HepG2 (cell line): ENCODE data around the gene ANXA11.

Source experiments
- DPF2 ChIP-seq: sonication (generic); formaldehyde crosslinking; IDR thresholded peaks from 2 replicates; pipeline ENCODE4 v1.4.0; 2020; ENCODE audit warnings: mild to moderate bottlenecking, low read depth, missing genetic modification reagents, borderline replicate concordance
- EP300 ChIP-seq, 3 experiments: sonication (generic) in 1 of 3; formaldehyde crosslinking in 1 of 3; IDR thresholded peaks; 2 replicates each; pipeline versions ENCODE4 v1.5.1 to v1.6.1; 2011 to 2020; ENCODE audit warnings: low read depth in 2 of 3, low read length in 2 of 3, borderline replicate concordance in 1 of 3, improper control_type of control experiment in 1 of 3, mild to moderate bottlenecking in 1 of 3, missing genetic modification reagents in 1 of 3, moderate library complexity in 1 of 3
- POLR2A ChIP-seq, 2 experiments: IDR thresholded peaks; 2 replicates each; pipeline ENCODE4 v1.6.1; 2011; ENCODE audit warnings: low read depth in 2 of 2, low read length in 2 of 2, mild to moderate bottlenecking in 1 of 2, moderate library complexity in 1 of 2; ENCODE audit not compliant: insufficient read depth in 1 of 2
- TCF7L2 ChIP-seq: IDR thresholded peaks from 2 replicates; pipeline ENCODE4 v1.6.1; 2011; ENCODE audit warnings: mild to moderate bottlenecking, low read depth, low read length, moderate library complexity
- ZSCAN30 ChIP-seq: sonication (generic); formaldehyde crosslinking; IDR thresholded peaks from 2 replicates; pipeline ENCODE4 v1.5.0; 2020; ENCODE audit warnings: mild to moderate bottlenecking, missing genetic modification reagents
- TF ChIP-seq, protein P1 (sequence below): sonication (generic); formaldehyde crosslinking; IDR thresholded peaks from 2 replicates; pipeline ENCODE4 v1.5.0; 2020; ENCODE audit warnings: mild to moderate bottlenecking, missing genetic modification reagents, moderate library complexity

DNA sequence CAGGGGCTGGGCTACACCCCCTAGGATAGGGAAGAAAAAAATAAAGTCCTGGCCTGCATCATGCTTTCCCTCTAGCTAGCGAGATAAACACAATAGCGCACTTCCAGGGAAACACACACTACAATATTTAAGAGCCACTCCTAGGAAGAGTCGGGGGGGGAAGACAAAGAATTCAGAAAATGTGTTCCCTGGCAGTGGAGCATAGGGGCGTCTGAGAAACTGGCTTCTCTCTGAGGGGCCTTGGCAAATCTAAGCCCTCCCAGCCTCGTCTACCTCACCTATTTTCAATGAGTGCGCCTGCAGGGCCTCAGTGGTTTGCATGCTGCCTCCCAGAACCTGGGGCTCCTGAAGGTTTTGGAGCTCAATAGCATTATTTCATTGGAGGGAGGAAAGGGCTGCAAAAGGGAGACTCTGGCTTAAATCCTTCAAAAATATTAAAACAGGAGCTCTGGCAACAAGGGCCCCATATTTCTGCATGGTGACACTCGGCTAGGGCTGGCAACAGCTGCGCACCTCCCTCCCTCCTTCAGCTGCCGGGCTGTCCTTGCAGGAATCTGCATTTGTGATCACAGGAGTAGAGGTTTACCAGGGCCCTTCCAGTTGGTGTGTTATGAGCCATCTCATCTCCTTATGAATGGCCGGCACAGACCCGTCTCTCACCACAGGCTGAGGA lies 10.8 kb downstream of the ANXA11 start:
- TF ChIP-seq ZSCAN30 (CRISPR knock-in tag) (no peak), POLR2A (IDR thresholded peaks at IDR 0.05; ENCODE audit: insufficient read depth in 1 of 2, low read depth in 2 of 2, low read length in 2 of 2) (no peak), TCF7L2 (no peak), DPF2 (CRISPR knock-in tag) (no peak), EP300 (IDR thresholded peaks at IDR 0.05; ENCODE audit: low read depth in 2 of 2, low read length in 2 of 2) (no peak), EP300 (CRISPR knock-in tag; IDR thresholded peaks at IDR 0.05; ENCODE audit: borderline replicate concordance) (no peak)
- TF ChIP-seq, protein P1, sequence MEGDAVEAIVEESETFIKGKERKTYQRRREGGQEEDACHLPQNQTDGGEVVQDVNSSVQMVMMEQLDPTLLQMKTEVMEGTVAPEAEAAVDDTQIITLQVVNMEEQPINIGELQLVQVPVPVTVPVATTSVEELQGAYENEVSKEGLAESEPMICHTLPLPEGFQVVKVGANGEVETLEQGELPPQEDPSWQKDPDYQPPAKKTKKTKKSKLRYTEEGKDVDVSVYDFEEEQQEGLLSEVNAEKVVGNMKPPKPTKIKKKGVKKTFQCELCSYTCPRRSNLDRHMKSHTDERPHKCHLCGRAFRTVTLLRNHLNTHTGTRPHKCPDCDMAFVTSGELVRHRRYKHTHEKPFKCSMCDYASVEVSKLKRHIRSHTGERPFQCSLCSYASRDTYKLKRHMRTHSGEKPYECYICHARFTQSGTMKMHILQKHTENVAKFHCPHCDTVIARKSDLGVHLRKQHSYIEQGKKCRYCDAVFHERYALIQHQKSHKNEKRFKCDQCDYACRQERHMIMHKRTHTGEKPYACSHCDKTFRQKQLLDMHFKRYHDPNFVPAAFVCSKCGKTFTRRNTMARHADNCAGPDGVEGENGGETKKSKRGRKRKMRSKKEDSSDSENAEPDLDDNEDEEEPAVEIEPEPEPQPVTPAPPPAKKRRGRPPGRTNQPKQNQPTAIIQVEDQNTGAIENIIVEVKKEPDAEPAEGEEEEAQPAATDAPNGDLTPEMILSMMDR (CRISPR knock-in tag) = no peak
